Trophoblast cell (in vitro differentiated cells and primary cell): ENCODE measurements around the gene TPSAB1.
"Not testable (repeated sequence)": the region's sequence is repeated elsewhere in the genome, so short reads cannot be mapped to it uniquely, and the experiment has no call there.

Experiments
- DNase-seq, 2 donors: peaks; one replicate each; pipeline ENCODE4 v3.0.0-alpha.2; 2016
- H2AFZ ChIP-seq: 2 replicates; pipeline ENCODE4 v1.6.1; 2013; ENCODE audit warnings: low read length, moderate library complexity, mild to moderate bottlenecking; ENCODE audit not compliant: insufficient read depth, poor library complexity
- H2AK5ac ChIP-seq: 2 replicates; pipeline ENCODE4 v1.6.1; 2013; ENCODE audit warnings: mild to moderate bottlenecking, low read length
- H2BK120ac ChIP-seq: 2 replicates; pipeline ENCODE4 v1.6.1; 2013; ENCODE audit warnings: low read length, mild to moderate bottlenecking, moderate library complexity; ENCODE audit not compliant: insufficient read depth, poor library complexity
- H2BK12ac ChIP-seq: 2 replicates; pipeline ENCODE4 v1.6.1; 2013; ENCODE audit warnings: mild to moderate bottlenecking, low read length, moderate library complexity
- H2BK5ac ChIP-seq: 2 replicates; pipeline ENCODE4 v1.6.1; 2013; ENCODE audit warnings: low read length, low read depth, moderate library complexity, mild to moderate bottlenecking; ENCODE audit not compliant: poor library complexity
- H3K14ac ChIP-seq: 2 replicates; pipeline ENCODE4 v1.6.1; 2013; ENCODE audit warnings: mild to moderate bottlenecking, low read length
- H3K18ac ChIP-seq: 2 replicates; pipeline ENCODE4 v1.6.1; 2013; ENCODE audit warnings: mild to moderate bottlenecking, low read length
- H3K23ac ChIP-seq: 2 replicates; pipeline ENCODE4 v1.6.1; 2013; ENCODE audit warnings: low read length
- H3K27ac ChIP-seq: 2 replicates; pipeline ENCODE4 v1.5.1; 2013; ENCODE audit warnings: low read depth, mild to moderate bottlenecking, inconsistent platforms, low read length, moderate library complexity
- H3K27me3 ChIP-seq: 2 replicates; pipeline ENCODE4 v1.6.1; 2013; ENCODE audit warnings: inconsistent platforms, mild to moderate bottlenecking, low read length, moderate library complexity; ENCODE audit not compliant: insufficient read depth
- H3K36me3 ChIP-seq, 2 experiments: 1 replicate in 1 of 2; 2 replicates in 1 of 2; pipeline ENCODE4 v1.6.1; 2013; ENCODE audit warnings: low read length in 2 of 2, mild to moderate bottlenecking in 2 of 2, moderate library complexity in 1 of 2; ENCODE audit not compliant: insufficient read depth in 2 of 2, control insufficient read depth in 1 of 2
- H3K4ac ChIP-seq: 2 replicates; pipeline ENCODE4 v1.6.1; 2013; ENCODE audit warnings: low read depth, mild to moderate bottlenecking, low read length, moderate library complexity
- H3K4me1 ChIP-seq, 2 experiments: 1 replicate in 1 of 2; 2 replicates in 1 of 2; pipeline ENCODE4 v1.6.1; 2013; ENCODE audit warnings: low read length in 2 of 2, mild to moderate bottlenecking in 2 of 2, moderate library complexity in 1 of 2; ENCODE audit not compliant: insufficient read depth in 2 of 2, control insufficient read depth in 1 of 2
- H3K4me2 ChIP-seq: 2 replicates; pipeline ENCODE4 v1.6.1; 2013; ENCODE audit warnings: inconsistent platforms, mild to moderate bottlenecking, low read length, moderate library complexity
- H3K4me3 ChIP-seq: 2 replicates; pipeline ENCODE4 v1.5.1; 2013; ENCODE audit warnings: mild to moderate bottlenecking, low read depth, low read length, inconsistent platforms
- H3K79me1 ChIP-seq: one replicate; pipeline ENCODE4 v1.6.1; 2013; ENCODE audit warnings: low read length
- H3K79me2 ChIP-seq: 2 replicates; pipeline ENCODE4 v1.6.1; 2013; ENCODE audit warnings: low read length, mild to moderate bottlenecking; ENCODE audit not compliant: control insufficient read depth, insufficient read depth, poor library complexity
- H3K9ac ChIP-seq: 2 replicates; pipeline ENCODE4 v1.6.1; 2013; ENCODE audit warnings: mild to moderate bottlenecking, low read length
- H3K9me3 ChIP-seq: 2 replicates; pipeline ENCODE4 v1.6.1; 2013; ENCODE audit warnings: low read depth, mild to moderate bottlenecking, control low read depth, inconsistent platforms, low read length; ENCODE audit not compliant: insufficient read depth
- H4K12ac ChIP-seq: 2 replicates; pipeline ENCODE4 v1.6.1; 2013; ENCODE audit warnings: low read depth, mild to moderate bottlenecking, low read length, moderate library complexity
- H4K8ac ChIP-seq: 2 replicates; pipeline ENCODE4 v1.6.1; 2013; ENCODE audit warnings: low read depth, mild to moderate bottlenecking, low read length, moderate library complexity
- H4K91ac ChIP-seq: one replicate; pipeline ENCODE4 v1.6.1; 2013; ENCODE audit warnings: low read depth, mild to moderate bottlenecking, low read length, moderate library complexity
- WGBS: extraction: QIAGEN DNeasy Blood & Tissue Kit; methylation state at CpG from one replicate; pipeline ENCODE4 v1.1.7; 2013; ENCODE audit warnings: missing lambda C conversion rate; ENCODE audit not compliant: insufficient read length, insufficient coverage; ENCODE audit errors: extremely low coverage; 5-methylcytosine and 5-hydroxymethylcytosine counted together

The TPSAB1 gene

DNA sequence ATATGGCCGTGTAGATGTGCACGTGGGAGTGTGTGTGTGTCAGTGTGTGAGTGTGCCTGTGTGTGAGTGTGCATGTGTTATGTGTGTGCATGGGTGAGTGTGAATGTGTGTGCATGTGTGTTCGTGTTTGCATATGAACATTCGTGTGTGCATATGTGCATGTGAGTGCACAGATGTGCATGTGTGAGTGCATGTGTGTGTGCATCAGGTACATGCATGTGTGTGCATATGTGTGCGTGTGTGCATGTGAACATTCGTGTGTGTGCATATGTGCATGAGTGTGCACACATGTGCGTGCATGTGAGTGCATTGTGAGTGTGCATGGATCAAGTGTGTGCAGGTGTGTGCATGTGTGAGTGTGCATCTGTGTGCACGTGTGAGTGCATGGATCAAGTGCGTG, 2.5 kb upstream of the TPSAB1 start:
- no peak for DNase-seq
- Histone ChIP-seq H2BK12ac (no peak overlapping the region), H4K91ac (no peak overlapping the region), H3K4me3 (peak overlapping the region; percentile 2), H3K9me3 (peaks cover 4% of the 10 kb centered on the region), H2AFZ (no peak overlapping the region), H3K36me3 (no peaks in the 10 kb centered on the region), H3K9ac (no peak overlapping the region), H2BK5ac (no peak overlapping the region), H3K27ac (no peak overlapping the region), H3K23ac (no peak overlapping the region), H3K4me2 (no peak overlapping the region), H3K27me3 (no peaks in the 10 kb centered on the region), H4K12ac (no peak overlapping the region), H3K79me1 (no peaks in the 10 kb centered on the region), H4K8ac (no peak overlapping the region), H3K4me1 (no peaks in the 10 kb centered on the region), H3K14ac (no peak overlapping the region), H3K18ac (no peak overlapping the region), H3K79me2 (no peaks in the 10 kb centered on the region), H3K4ac (no peak overlapping the region), H2AK5ac (no peak overlapping the region), H2BK120ac (no peak overlapping the region)
- WGBS = no CpG with 5 or more reads among the region's 9 CpGs

- H3K36me3 ChIP-seq, H3K27ac ChIP-seq, H2BK5ac ChIP-seq, H3K4me1 ChIP-seq, H2AFZ ChIP-seq, H3K4me2 ChIP-seq, H4K12ac ChIP-seq, H4K8ac ChIP-seq, H2BK12ac ChIP-seq, H3K9me3 ChIP-seq, DNase-seq, H4K91ac ChIP-seq, H3K23ac ChIP-seq, H3K27me3 ChIP-seq, H3K4ac ChIP-seq, H3K14ac ChIP-seq, H2BK120ac ChIP-seq, H2AK5ac ChIP-seq, H3K79me2 ChIP-seq, H3K79me1 ChIP-seq, H3K9ac ChIP-seq, H3K4me3 ChIP-seq, H3K18ac ChIP-seq: not testable (repeated sequence)
- WGBS = no CpG with 5 or more reads among the region's 23 CpGs
Measured at GRCh38 chr16:1238909-1239308, 1.6 kb upstream of the TPSAB1 start.

- H3K4ac ChIP-seq, H3K36me3 ChIP-seq, H2AK5ac ChIP-seq, H3K14ac ChIP-seq, H4K91ac ChIP-seq, H3K4me1 ChIP-seq, H4K8ac ChIP-seq, H3K4me2 ChIP-seq, H3K9me3 ChIP-seq, H2BK120ac ChIP-seq, H2AFZ ChIP-seq, H2BK12ac ChIP-seq, DNase-seq, H2BK5ac ChIP-seq, H3K27ac ChIP-seq, H3K9ac ChIP-seq, H3K4me3 ChIP-seq, H3K79me2 ChIP-seq, H4K12ac ChIP-seq, H3K27me3 ChIP-seq, H3K79me1 ChIP-seq, H3K18ac ChIP-seq, H3K23ac ChIP-seq: not testable (repeated sequence)
- no CpG with 5 or more reads among the region's 9 CpGs for WGBS
Measured at GRCh38 chr16:1239575-1239974, 930 bp upstream of the TPSAB1 start.

DNA sequence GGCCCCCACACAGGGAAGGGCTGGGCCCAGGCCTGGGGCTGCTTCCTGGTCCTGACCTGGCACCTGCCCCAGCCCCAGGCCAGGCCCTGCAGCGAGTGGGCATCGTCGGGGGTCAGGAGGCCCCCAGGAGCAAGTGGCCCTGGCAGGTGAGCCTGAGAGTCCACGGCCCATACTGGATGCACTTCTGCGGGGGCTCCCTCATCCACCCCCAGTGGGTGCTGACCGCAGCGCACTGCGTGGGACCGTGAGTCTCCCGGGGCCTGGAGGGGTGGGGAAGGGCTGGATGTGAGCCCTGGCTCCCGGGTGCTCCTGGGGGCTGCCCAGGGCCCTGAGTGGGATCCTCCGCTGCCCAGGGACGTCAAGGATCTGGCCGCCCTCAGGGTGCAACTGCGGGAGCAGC, 576 bp downstream of the TPSAB1 start:
- H3K27ac ChIP-seq, H3K27me3 ChIP-seq, H3K79me2 ChIP-seq, H3K23ac ChIP-seq, H2BK12ac ChIP-seq, H3K9ac ChIP-seq, H2AFZ ChIP-seq, H3K4me1 ChIP-seq, H2BK5ac ChIP-seq, H3K4ac ChIP-seq, H4K12ac ChIP-seq, H3K14ac ChIP-seq, H3K36me3 ChIP-seq, H3K79me1 ChIP-seq, H4K91ac ChIP-seq, H3K4me3 ChIP-seq, H4K8ac ChIP-seq, H2BK120ac ChIP-seq, H3K4me2 ChIP-seq, H2AK5ac ChIP-seq, H3K9me3 ChIP-seq, DNase-seq, H3K18ac ChIP-seq: not testable (repeated sequence)
- no CpG with 5 or more reads among the region's 15 CpGs for WGBS
